GM12891 (cell line): Measurements from ENCODE around the gene MAGI1.

Experiments
- PAX5 ChIP-seq: IDR thresholded peaks from 2 replicates; pipeline ENCODE4 v1.6.1; 2011; ENCODE audit warnings: low read length, moderate library complexity, mild to moderate bottlenecking; ENCODE audit not compliant: insufficient read depth, severe bottlenecking
- POLR2A ChIP-seq: IDR thresholded peaks from 2 replicates; pipeline ENCODE4 v1.6.1; 2011; ENCODE audit warnings: low read depth, low read length, control low read depth
- POLR2AphosphoS5 ChIP-seq: IDR thresholded peaks from 2 replicates; pipeline ENCODE4 v1.6.1; 2011; ENCODE audit warnings: low read depth, low read length, control low read depth
- SPI1 ChIP-seq: IDR thresholded peaks from 2 replicates; pipeline ENCODE4 v1.6.1; 2011; ENCODE audit warnings: low read depth, low read length, control low read depth
- TAF1 ChIP-seq: IDR thresholded peaks from 2 replicates; pipeline ENCODE4 v1.6.1; 2011; ENCODE audit warnings: low read depth, low read length, control low read depth

DNA sequence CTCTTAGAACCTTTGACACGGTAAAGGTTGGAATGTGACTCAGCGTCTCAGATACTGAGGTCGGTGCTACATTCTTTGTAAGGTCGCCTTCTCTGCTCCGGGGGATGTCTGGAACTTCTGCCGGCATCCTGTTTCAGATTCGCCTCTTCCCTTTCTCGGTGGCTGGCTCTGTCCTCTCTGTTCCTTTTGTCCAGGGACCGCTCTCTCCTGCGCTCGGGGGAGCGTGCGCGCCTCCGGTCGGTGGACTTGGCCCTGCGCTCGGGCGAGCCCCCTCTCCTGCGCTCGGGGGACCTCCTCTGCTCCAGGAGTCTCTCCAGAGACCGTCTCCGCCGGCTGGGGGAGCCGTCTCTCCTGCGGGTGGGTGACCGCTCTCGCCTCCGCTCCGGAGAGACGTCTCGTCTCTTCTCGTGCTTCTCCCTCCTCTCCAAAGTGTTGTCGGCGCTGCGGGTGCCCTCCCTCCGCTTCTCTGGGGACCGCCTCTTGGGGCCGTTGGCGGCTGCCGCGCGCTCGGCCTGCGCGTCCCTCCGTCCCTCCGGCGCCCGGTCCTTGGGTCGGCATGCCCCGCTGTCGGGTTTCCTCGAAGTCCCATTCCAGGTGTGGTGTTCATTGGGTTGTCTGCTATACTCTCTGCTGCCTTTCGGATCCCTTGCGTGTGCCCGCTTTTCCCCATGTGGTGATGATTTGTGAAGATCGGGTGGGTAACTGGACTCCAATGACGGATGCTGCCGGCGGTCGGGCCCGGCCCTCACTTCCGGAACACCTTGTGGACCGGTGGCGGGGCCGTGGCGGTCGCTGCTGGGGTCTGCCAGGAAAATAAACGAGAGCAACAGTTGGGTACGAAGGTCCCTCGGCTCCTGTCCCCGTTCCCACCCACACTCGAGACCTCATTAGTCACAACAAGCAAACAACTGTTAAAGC, 682.1 kb downstream of the MAGI1 start:
- no peak for TF ChIP-seq SPI1
- TF ChIP-seq TAF1: no peak
- no peak for TF ChIP-seq POLR2AphosphoS5
- TF ChIP-seq POLR2A: no peak
- TF ChIP-seq PAX5: no peak
